Omental fat pad (tissue), 4 donors: ENCODE data around the gene EVC2. TPM values are rescaled to one million over a fixed set of nuclear protein-coding genes. Genes with fewer than 3 reads are reported as not detected.

Experiments
- ATAC-seq: fragments of 150-250 bp; one replicate; pipeline ENCODE4 v1.9.1; 2016; ENCODE audit warnings: mild to moderate bottlenecking, moderate library complexity; ENCODE audit not compliant: low FRiP score
- DNase-seq: peaks from one replicate; pipeline ENCODE4 v3.0.0-alpha.2; 2019; ENCODE audit warnings: low spot score
- total RNA-seq, 4 donors: library from RNA; depleted of rRNA; stranded (reverse); fragments of >200 nt; gene quantifications; one replicate each; pipeline ENCODE4 v1.1.0, GENCODE V29; 2016
- TF ChIP-seq, protein P1 (sequence below), 3 donors: fragments of 450-650 bp; IDR thresholded peaks; one replicate each; pipeline ENCODE4 v1.5.1; 2016 to 2017; ENCODE audit warnings: antibody characterized with exemption in 3 of 3, mild to moderate bottlenecking in 3 of 3, moderate library complexity in 2 of 3

Gene EVC2
- total RNA-seq, 4 donors from 2014 or later: 4.8 to 20.2 (median 12.5) TPM

DNA sequence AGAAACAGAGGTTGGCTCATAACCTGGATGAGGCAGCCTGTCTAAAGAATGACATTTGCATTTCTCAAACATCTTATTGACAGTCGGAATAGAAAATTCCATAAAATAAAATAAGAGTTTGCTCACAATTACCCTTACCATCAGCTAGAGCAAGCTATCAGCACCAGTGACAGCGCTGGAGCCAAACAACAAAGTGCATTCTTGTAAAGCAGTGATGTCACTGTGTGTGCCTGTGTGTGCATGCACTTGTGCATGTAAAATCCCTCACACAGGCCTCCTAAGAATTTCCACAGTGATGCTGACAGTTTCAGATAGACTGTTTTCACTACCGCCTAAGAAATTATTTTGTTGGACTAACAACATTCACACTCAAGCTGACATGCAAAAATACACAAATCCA is 77.6 kb downstream of the EVC2 start:
- TF ChIP-seq, protein P1, sequence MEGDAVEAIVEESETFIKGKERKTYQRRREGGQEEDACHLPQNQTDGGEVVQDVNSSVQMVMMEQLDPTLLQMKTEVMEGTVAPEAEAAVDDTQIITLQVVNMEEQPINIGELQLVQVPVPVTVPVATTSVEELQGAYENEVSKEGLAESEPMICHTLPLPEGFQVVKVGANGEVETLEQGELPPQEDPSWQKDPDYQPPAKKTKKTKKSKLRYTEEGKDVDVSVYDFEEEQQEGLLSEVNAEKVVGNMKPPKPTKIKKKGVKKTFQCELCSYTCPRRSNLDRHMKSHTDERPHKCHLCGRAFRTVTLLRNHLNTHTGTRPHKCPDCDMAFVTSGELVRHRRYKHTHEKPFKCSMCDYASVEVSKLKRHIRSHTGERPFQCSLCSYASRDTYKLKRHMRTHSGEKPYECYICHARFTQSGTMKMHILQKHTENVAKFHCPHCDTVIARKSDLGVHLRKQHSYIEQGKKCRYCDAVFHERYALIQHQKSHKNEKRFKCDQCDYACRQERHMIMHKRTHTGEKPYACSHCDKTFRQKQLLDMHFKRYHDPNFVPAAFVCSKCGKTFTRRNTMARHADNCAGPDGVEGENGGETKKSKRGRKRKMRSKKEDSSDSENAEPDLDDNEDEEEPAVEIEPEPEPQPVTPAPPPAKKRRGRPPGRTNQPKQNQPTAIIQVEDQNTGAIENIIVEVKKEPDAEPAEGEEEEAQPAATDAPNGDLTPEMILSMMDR (IDR thresholded peaks at IDR 0.05): no peak
- ATAC-seq: no peak

DNA sequence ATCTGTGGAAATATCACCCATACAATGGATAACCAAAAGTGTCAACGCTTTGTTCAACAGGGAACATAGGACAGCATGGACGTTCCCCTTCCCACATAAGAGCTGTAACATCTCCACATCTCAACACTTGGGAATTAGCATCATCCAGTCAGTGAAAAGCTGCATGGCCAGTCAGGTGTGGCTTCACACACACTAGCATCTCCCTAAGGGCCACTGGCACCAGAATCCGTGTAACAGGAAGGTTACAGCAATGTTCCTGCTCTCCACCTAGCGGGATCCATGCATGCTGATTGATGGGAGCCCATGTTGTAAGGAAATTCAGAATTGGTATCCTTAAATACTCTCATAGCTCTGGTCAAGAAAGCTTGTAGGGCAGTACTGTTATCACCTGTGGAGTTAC is 78.8 kb downstream of the EVC2 start:
- ATAC-seq (no peak), DNase-seq (no peak)
- TF ChIP-seq, protein P1 (IDR thresholded peaks at IDR 0.05): no peak

More for the DNA sequence above, 77.6 kb downstream of the EVC2 start:
- DNase-seq: no peak

DNA sequence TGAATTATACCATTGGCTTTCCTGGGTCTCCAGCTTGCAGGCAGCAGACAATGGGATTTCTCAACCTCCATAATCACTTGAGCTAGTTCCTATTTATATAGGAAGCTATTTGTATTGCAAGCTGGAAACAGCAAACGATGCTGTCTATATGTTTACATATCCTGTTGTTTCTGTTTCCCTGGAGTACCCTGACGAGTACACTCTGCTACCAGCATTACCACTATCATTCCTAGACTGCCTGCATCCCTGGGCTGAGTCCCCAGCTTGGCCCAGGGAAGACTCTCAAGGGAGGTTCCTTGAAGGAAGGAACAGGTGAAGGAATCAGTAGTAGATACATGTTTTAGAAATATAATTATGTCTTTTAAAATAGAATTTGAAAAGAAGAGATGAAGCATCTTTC is 81.4 kb downstream of the EVC2 start:
- TF ChIP-seq, protein P1 (IDR thresholded peaks at IDR 0.05): no peak
- DNase-seq (no peak), ATAC-seq (no peak)

DNA sequence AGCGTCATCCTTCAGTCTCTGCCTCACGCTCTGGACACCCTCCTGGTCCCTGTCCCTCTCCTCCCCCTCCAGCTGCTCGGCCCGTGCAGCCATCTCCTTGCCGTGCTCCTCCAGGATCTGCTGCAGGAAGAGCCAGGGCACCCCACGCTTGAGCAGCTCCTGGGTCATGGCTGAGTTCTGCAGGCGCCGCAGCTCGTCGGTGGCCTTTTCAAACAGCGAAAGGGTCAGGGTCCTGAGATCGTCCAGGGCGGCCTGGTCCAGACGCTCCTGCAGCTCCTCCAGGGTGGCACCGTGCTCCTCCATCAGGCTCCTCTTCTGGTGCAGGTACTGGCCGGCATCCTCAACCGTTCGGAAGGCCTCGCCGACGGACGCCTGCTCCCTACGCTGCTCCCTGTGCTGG is 85.8 kb downstream of the EVC2 start:
- TF ChIP-seq, protein P1 (IDR thresholded peaks at IDR 0.05): no peak
- ATAC-seq: no peak
- no peak for DNase-seq

DNA sequence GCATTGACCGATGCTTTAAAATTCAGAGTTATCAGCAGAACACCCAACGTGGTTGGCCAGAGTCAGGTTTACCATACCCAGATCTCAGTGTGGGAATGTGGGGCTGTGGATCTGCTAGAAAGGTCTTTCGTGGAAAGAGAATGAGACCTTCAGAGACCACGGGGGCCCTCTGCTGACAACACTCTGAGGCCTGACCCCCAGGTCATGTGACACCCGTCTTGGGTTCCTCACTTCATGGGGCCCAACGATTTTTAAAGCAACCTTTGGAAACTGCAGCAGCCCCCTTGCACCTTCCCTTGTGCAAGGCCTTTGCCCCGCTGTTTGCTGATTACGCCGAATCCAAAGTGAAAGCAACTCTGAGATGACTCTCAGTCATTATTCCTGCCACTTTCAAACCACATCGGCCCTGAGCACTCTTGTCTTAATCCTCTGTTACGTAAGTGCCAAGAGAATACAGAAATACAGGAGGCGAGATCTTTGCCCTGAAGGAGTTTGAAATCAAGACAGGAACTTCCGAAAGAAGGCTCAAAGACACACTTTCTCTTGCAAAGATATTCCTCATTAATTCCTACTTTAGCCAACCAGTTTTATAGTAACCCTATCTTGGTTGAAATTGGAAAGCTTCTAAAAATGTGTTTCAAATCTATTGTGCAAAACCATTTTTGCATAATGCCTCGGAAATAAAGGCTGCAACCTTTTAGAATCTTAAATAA is 88.3 kb downstream of the EVC2 start:
- TF ChIP-seq, protein P1 (IDR thresholded peaks at IDR 0.05): no peak
- ATAC-seq (no peak), DNase-seq (no peak)

DNA sequence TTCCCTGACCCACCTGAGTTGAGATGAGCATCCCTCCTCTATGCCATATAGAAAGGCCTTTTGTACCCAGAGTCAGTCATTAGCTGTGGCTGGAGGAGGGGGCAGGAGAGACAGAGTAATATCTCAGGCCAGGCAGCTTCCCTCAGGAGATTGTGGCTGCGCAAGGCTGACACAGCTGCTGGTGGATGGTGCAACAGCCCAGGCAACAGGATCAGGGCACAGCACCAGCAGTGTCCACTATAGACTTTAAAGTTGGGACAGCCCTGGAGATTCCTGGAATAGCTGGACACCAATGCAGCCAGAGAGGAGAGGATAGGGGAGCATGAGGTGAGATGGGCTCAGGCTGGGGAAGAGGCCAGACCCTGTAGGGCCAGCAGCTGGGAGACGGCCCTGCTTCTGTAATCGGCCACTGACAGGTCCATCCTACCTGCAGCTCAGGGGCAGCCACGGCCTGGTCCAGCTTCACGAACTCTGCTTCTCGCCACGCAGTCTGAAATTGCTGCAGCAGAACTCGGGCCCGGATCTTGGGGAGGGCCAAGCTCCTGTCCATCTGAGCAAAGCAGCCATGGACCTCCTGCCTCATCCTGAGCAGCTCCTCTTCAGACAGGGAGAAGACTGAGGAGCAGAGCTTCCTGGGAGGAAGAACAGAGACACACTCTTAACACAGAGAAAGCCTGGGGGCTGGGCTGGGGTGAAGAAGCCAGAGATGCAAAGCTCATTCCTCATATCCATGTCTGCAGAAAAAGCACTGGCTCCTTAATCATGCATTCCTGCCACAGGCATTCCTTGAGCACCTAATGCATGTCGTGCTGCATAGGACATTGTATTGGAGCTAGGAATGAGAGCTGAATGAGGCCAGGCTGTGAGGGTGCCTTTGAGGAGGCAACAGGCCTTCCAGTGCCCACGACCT is 90.1 kb downstream of the EVC2 start:
- no peak for ATAC-seq
- no peak for DNase-seq
- TF ChIP-seq, protein P1 (IDR thresholded peaks at IDR 0.05): no peak
